HCT116 (cell line): ENCODE data around the gene OR5B2. TPM values are rescaled to one million over a fixed set of nuclear protein-coding genes. Genes with fewer than 3 reads are reported as not detected.

ENCODE experiments used
- ATAC-seq: fragments of 200-7000 bp; cut with Tn5 transposase; 2 replicates; pipeline ENCODE4 v1.9.1; 2020; ENCODE audit warnings: mild to moderate bottlenecking, moderate library complexity
- BruUV-seq: library from RNA; stranded (reverse); fragments of 400-500 nt; replicated peaks from 2 replicates; lab custom pipeline; 2021; lab: Mats Ljungman, UMichigan
- CTCF ChIA-PET: fragments of 300-600 bp; sonication (Branson Sonifier 250); formaldehyde crosslinking; loops from one replicate; lab custom pipeline; 2021; ENCODE audit warnings: antibody characterized with exemption; lab: Charles Lee
- POLR2A ChIA-PET: fragments of 300-600, 350-600 bp; sonication (Branson Sonifier 250); formaldehyde crosslinking; loops from one replicate; lab custom pipeline; 2021; ENCODE audit warnings: antibody characterized with exemption; lab: Charles Lee
- RAD21 ChIA-PET, 2 experiments: fragments of 300-600 bp; sonication (Branson Sonifier 250); formaldehyde crosslinking; loops; one replicate each; lab custom pipeline; 2023; ENCODE audit warnings: low total read pairs in 2 of 2; ENCODE audit not compliant: uncharacterized antibody in 2 of 2, unreplicated experiment in 2 of 2, low non-redundant PET in 1 of 2; lab: Charles Lee
- DNase-seq: peaks from one replicate; pipeline ENCODE4 v3.0.0-alpha.2; 2010; ENCODE audit warnings: low read depth, low spot score
- H2AFZ ChIP-seq: fragments of 200-600 bp; shearing (Covaris generic), sonication (generic); 2 replicates; pipeline ENCODE4 v1.6.1; 2017; ENCODE audit warnings: low read depth, mixed run types, mixed read lengths, antibody characterized with exemption, low read length; ENCODE audit not compliant: poor library complexity, severe bottlenecking
- H3K27ac ChIP-seq: 2 replicates; pipeline ENCODE4 v1.5.1; 2012; ENCODE audit warnings: low read depth, low read length
- H3K27me3 ChIP-seq: fragments of 200-600 bp; sonication (generic); 2 replicates; pipeline ENCODE4 v1.6.1; 2016; ENCODE audit warnings: mixed run types, low read length, mixed read lengths; ENCODE audit not compliant: insufficient read depth
- H3K36me3 ChIP-seq, 2 experiments: fragments of 200-500 bp in 1 of 2; fragments of 200-600 bp in 1 of 2; sonication (Bioruptor generic) in 1 of 2; sonication (generic) in 1 of 2; 2 replicates each; pipeline versions ENCODE4 v1.5.1 to v1.6.1; 2014 to 2016; ENCODE audit warnings: low read length in 2 of 2, inconsistent platforms in 1 of 2, mixed read lengths in 1 of 2, mixed run types in 1 of 2; ENCODE audit not compliant: insufficient read depth in 2 of 2, control insufficient read depth in 1 of 2
- H3K4me1 ChIP-seq, 2 experiments: fragments of 200-600 bp in 1 of 2; sonication (generic) in 1 of 2; 2 replicates each; pipeline versions ENCODE4 v1.5.1 to v1.6.1; 2012 to 2017; ENCODE audit warnings: low read length in 2 of 2, inconsistent platforms in 1 of 2, mild to moderate bottlenecking in 1 of 2, mixed read lengths in 1 of 2, mixed run types in 1 of 2, moderate library complexity in 1 of 2; ENCODE audit not compliant: insufficient read depth in 2 of 2, control insufficient read depth in 1 of 2
- H3K4me2 ChIP-seq: fragments of 200-600 bp; sonication (generic); 2 replicates; pipeline ENCODE4 v1.6.1; 2017; ENCODE audit warnings: mixed run types, low read length, mixed read lengths
- H3K4me3 ChIP-seq, 2 experiments: fragments of 200-600 bp in 1 of 2; sonication (generic) in 1 of 2; replicated peaks in 1 of 2; 2 replicates each; pipeline ENCODE4 v1.5.1; 2011 to 2016; ENCODE audit warnings: low read length in 2 of 2, control low read depth in 1 of 2, low read depth in 1 of 2, mild to moderate bottlenecking in 1 of 2, mixed read lengths in 1 of 2, mixed run types in 1 of 2
- H3K79me2 ChIP-seq: fragments of 200-600 bp; sonication (generic); 2 replicates; pipeline ENCODE4 v1.6.1; 2017; ENCODE audit warnings: mild to moderate bottlenecking, mixed run types, low read length, moderate library complexity, mixed read lengths; ENCODE audit not compliant: insufficient read depth
- H3K9ac ChIP-seq: fragments of 200-600 bp; sonication (generic); 2 replicates; pipeline ENCODE4 v1.6.1; 2016; ENCODE audit warnings: low read length, mixed read lengths
- H3K9me2 ChIP-seq: fragments of 200-600 bp; sonication (generic), shearing (Covaris generic); 2 replicates; pipeline ENCODE4 v1.6.1; 2017; ENCODE audit warnings: mixed run types, mild to moderate bottlenecking, moderate library complexity; ENCODE audit not compliant: insufficient read depth
- H3K9me3 ChIP-seq, 2 experiments: fragments of 200-500 bp in 1 of 2; fragments of 200-600 bp in 1 of 2; sonication (Bioruptor generic) in 1 of 2; sonication (generic) in 1 of 2; 2 replicates each; pipeline ENCODE4 v1.6.1; 2014 to 2017; ENCODE audit warnings: low read length in 2 of 2, mixed read lengths in 2 of 2, inconsistent platforms in 1 of 2, low read depth in 1 of 2, mild to moderate bottlenecking in 1 of 2, mixed run types in 1 of 2, moderate library complexity in 1 of 2; ENCODE audit not compliant: control insufficient read depth in 1 of 2, insufficient read depth in 1 of 2
- H4K20me1 ChIP-seq: fragments of 200-600 bp; sonication (generic), shearing (Covaris generic); 2 replicates; pipeline ENCODE4 v1.6.1; 2017; ENCODE audit warnings: mixed run types, mild to moderate bottlenecking, moderate library complexity; ENCODE audit not compliant: insufficient read depth
- CEBPB ChIP-seq: IDR thresholded peaks from 2 replicates; pipeline ENCODE4 v1.6.1; 2012; ENCODE audit warnings: low read depth
- EGR1 ChIP-seq: IDR thresholded peaks from 2 replicates; pipeline ENCODE4 v1.6.1; 2012; ENCODE audit warnings: low read depth
- ELF1 ChIP-seq: IDR thresholded peaks from 2 replicates; pipeline ENCODE4 v1.6.1; 2012; ENCODE audit warnings: low read depth, borderline replicate concordance
- EZH2phosphoT487 ChIP-seq: fragments of 200-600 bp; IDR thresholded peaks from 2 replicates; pipeline ENCODE4 v1.6.1; 2018; ENCODE audit warnings: antibody characterized with exemption, borderline replicate concordance
- FOSL1 ChIP-seq: IDR thresholded peaks from 2 replicates; pipeline ENCODE4 v1.6.1; 2012; ENCODE audit warnings: low read depth
- JUND ChIP-seq: IDR thresholded peaks from 2 replicates; pipeline ENCODE4 v1.6.1; 2012
- POLR2AphosphoS5 ChIP-seq: IDR thresholded peaks from 2 replicates; pipeline ENCODE4 v1.6.1; 2011; ENCODE audit warnings: mild to moderate bottlenecking, low read depth, low read length, moderate library complexity
- RAD21 ChIP-seq: IDR thresholded peaks from 2 replicates; pipeline ENCODE4 v1.6.1; 2012; ENCODE audit warnings: low read depth, mild to moderate bottlenecking
- SIN3A ChIP-seq: IDR thresholded peaks from 2 replicates; pipeline ENCODE4 v1.6.1; 2012; ENCODE audit warnings: low read depth
- SP1 ChIP-seq: IDR thresholded peaks from 2 replicates; pipeline ENCODE4 v1.6.1; 2012; ENCODE audit warnings: low read depth
- ZBTB33 ChIP-seq: IDR thresholded peaks from 2 replicates; pipeline ENCODE4 v1.6.1; 2011; ENCODE audit warnings: mild to moderate bottlenecking, low read length, moderate library complexity; ENCODE audit not compliant: insufficient replicate concordance; ENCODE audit errors: extremely low read depth
- ZFX ChIP-seq: fragments of 450-650 bp; IDR thresholded peaks from 2 replicates; pipeline ENCODE4 v1.6.1; 2017
- intact Hi-C: fragments of 100-400 bp; cut with micrococcal nuclease; formaldehyde crosslinking; loops from 2 replicates; pipeline ENCODE4 v1.10.0; 2022
- total RNA-seq: library from RNA; stranded (reverse); gene quantifications from one replicate; pipeline ENCODE4 v1.2.1, GENCODE V29; 2021; ENCODE audit not compliant: unreplicated experiment

The OR5B2 gene
- total RNA-seq, 1 experiment from 2014 or later, result not detected

GRCh38 chr11:58438486-58438885 lies 10.6 kb upstream of the OR5B2 start:
- BruUV-seq, result no TSS peak
- RAD21 ChIA-PET, result no interaction called here
- TF ChIP-seq EZH2phosphoT487 (no peak), ZFX (no peak), JUND (no peak), SIN3A (no peak), RAD21 (no peak), EGR1 (no peak), ELF1 (no peak), CEBPB (no peak), FOSL1 (no peak), ZBTB33 (no peak), POLR2AphosphoS5 (no peak), SP1 (no peak)

More at GRCh38 chr11:58438486-58438885, 10.6 kb upstream of the OR5B2 start:
- intact Hi-C loops, result no loop called here
- Histone ChIP-seq H3K4me3 (no peak overlapping the region), H3K27ac (no peak overlapping the region), H2AFZ (no peak overlapping the region), H3K36me3 (no peaks in the 10 kb centered on the region), H3K9me3 (no peaks in the 10 kb centered on the region), H3K4me1 (no peaks in the 10 kb centered on the region), H3K9ac (no peak overlapping the region), H3K27me3 (0 out of 2 replicates have a peak, but pooled peaks cover 9% of the 10 kb centered on the region), H3K79me2 (no peaks in the 10 kb centered on the region), H4K20me1 (no peaks in the 10 kb centered on the region), H3K9me2 (no peaks in the 10 kb centered on the region), H3K4me2 (no peak overlapping the region)
- ChIA-PET CTCF (no interaction called here), POLR2A (no interaction called here)
- ATAC-seq (no peak), DNase-seq (no peak)
